ENCODE measurements around the gene NKX2-3. TPM values are rescaled to one million over a fixed set of nuclear protein-coding genes. Genes with fewer than 3 reads are reported as not detected.

NKX2-3 gene
- total RNA-seq, 1 donor from 2014 or later = not detected

- Mint-ChIP-seq H3K9me3 (no peaks in the 10 kb centered on the region), H3K27me3 (ENCODE audit: low read depth) (peaks cover 95% of the 10 kb centered on the region), H3K36me3 (ENCODE audit: low read depth) (no peaks in the 10 kb centered on the region), H3K4me3 (no peak overlapping the region), H3K27ac (ENCODE audit: unreplicated experiment) (no peak overlapping the region), H3K4me1 (no peaks in the 10 kb centered on the region)
- TF ChIP-seq CTCF (conservative IDR thresholded peaks at IDR 0.05) = no peak
- DNase-seq (ENCODE audit: low read depth, low spot score) = no peak
Observed at GRCh38 chr10:99506416-99506815, 26.3 kb upstream of the NKX2-3 start.

GRCh38 chr10:99507265-99507664, 25.5 kb upstream of the NKX2-3 start:
- no peak overlapping the region for H3K27ac Mint-ChIP-seq (ENCODE audit: unreplicated experiment)
- H3K27me3 Mint-ChIP-seq (ENCODE audit: low read depth) = peaks cover 95% of the 10 kb centered on the region
- DNase-seq (ENCODE audit: low read depth, low spot score) = no peak
- no peaks in the 10 kb centered on the region for H3K9me3 Mint-ChIP-seq
- no peaks in the 10 kb centered on the region for H3K4me1 Mint-ChIP-seq
- H3K4me3 Mint-ChIP-seq = no peak overlapping the region
- no peaks in the 10 kb centered on the region for H3K36me3 Mint-ChIP-seq (ENCODE audit: low read depth)
- TF ChIP-seq CTCF (conservative IDR thresholded peaks at IDR 0.05) = no peak

GRCh38 chr10:99513061-99513460, 19.7 kb upstream of the NKX2-3 start:
- Mint-ChIP-seq H3K4me3 (no peak overlapping the region), H3K4me1 (no peaks in the 10 kb centered on the region), H3K27me3 (ENCODE audit: low read depth) (peaks cover 99% of the 10 kb centered on the region), H3K9me3 (no peaks in the 10 kb centered on the region), H3K36me3 (ENCODE audit: low read depth) (no peaks in the 10 kb centered on the region), H3K27ac (ENCODE audit: unreplicated experiment) (no peak overlapping the region)
- DNase-seq (ENCODE audit: low read depth, low spot score) = no peak
- TF ChIP-seq CTCF (conservative IDR thresholded peaks at IDR 0.05) = no peak

- no peak for TF ChIP-seq CTCF (conservative IDR thresholded peaks at IDR 0.05)
- Mint-ChIP-seq H3K4me3 (no peak overlapping the region), H3K9me3 (no peaks in the 10 kb centered on the region), H3K36me3 (ENCODE audit: low read depth) (no peaks in the 10 kb centered on the region), H3K27me3 (ENCODE audit: low read depth) (peaks cover 99% of the 10 kb centered on the region), H3K4me1 (peaks cover 17% of the 10 kb centered on the region), H3K27ac (ENCODE audit: unreplicated experiment) (no peak overlapping the region)
- no peak for DNase-seq (ENCODE audit: low read depth, low spot score)
Observed at GRCh38 chr10:99519690-99520039, 13.1 kb upstream of the NKX2-3 start.

- no peak for DNase-seq (ENCODE audit: low read depth, low spot score)
- Mint-ChIP-seq H3K27me3 (ENCODE audit: low read depth) (peaks cover 99% of the 10 kb centered on the region), H3K36me3 (ENCODE audit: low read depth) (no peaks in the 10 kb centered on the region), H3K4me1 (peaks cover 17% of the 10 kb centered on the region), H3K4me3 (no peak overlapping the region), H3K27ac (ENCODE audit: unreplicated experiment) (no peak overlapping the region), H3K9me3 (no peaks in the 10 kb centered on the region)
- no peak for TF ChIP-seq CTCF (conservative IDR thresholded peaks at IDR 0.05)
Observed at GRCh38 chr10:99520040-99520846, 12.5 kb upstream of the NKX2-3 start.

Measured in neural crest cell (in vitro differentiated cells).